DOHH2 (cell line): ENCODE results near the gene NFE2L1.

Source experiments
- EZH2phosphoT487 ChIP-seq: fragments of 200-600 bp; sonication (generic); IDR thresholded peaks from 2 replicates; pipeline ENCODE4 v1.6.1; 2017; ENCODE audit warnings: borderline replicate concordance, mild to moderate bottlenecking, antibody characterized with exemption, low read length, moderate library complexity, mixed read lengths
- TF ChIP-seq, protein P1 (sequence below): fragments of 200-600 bp; sonication (generic); IDR thresholded peaks from one replicate; pipeline ENCODE4 v1.5.1; 2014; ENCODE audit warnings: antibody characterized with exemption, mild to moderate bottlenecking, low read depth, low read length; ENCODE audit not compliant: poor library complexity, severe bottlenecking

DNA sequence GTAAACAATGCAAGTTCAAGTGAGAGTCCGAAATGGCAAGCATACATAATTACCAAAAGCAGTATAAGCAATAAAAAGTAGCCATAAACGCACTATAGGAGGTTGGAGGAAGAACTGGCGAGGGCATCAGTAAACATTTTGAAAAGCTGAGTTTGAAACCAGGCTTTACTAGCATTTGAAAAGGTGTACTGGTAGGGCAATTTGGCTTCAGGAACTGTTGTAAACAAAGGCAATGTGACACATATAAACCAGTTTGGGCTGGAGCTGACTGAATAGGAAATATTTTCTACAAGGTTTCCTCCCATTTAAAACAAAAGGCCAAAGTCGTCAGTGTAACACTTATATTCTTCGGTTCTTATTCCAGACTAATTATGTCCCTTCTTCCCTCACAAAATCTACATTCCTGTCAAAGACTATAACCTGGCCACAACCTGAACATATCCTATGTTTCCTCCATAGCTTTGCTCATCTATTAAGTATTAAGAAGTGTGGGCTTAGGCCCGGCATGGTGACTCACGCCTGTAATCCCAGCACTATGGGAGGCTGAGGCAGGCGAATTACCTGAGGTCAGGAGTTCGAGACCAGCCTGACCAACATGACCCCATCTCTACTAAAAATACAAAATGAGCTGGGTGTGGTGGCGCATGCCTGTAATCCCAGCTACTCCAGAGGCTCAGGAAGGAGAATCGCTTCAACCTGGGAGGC, 45.3 kb downstream of the NFE2L1 start:
- TF ChIP-seq, protein P1, sequence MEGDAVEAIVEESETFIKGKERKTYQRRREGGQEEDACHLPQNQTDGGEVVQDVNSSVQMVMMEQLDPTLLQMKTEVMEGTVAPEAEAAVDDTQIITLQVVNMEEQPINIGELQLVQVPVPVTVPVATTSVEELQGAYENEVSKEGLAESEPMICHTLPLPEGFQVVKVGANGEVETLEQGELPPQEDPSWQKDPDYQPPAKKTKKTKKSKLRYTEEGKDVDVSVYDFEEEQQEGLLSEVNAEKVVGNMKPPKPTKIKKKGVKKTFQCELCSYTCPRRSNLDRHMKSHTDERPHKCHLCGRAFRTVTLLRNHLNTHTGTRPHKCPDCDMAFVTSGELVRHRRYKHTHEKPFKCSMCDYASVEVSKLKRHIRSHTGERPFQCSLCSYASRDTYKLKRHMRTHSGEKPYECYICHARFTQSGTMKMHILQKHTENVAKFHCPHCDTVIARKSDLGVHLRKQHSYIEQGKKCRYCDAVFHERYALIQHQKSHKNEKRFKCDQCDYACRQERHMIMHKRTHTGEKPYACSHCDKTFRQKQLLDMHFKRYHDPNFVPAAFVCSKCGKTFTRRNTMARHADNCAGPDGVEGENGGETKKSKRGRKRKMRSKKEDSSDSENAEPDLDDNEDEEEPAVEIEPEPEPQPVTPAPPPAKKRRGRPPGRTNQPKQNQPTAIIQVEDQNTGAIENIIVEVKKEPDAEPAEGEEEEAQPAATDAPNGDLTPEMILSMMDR = no peak
- TF ChIP-seq EZH2phosphoT487 = no peak
